Kidney tubule cell (primary cell): Measurements from ENCODE around the gene ENPP1.
A peak's percentile ranks its signal among the peaks of the same experiment; 100 is the strongest.
"Not testable (repeated sequence)": the region's sequence is repeated elsewhere in the genome, so short reads cannot be mapped to it uniquely, and the experiment has no call there.

Experiments
- DNase-seq: peaks from one replicate; pipeline ENCODE4 v3.0.0-alpha.2; 2018; ENCODE audit warnings: low spot score

Gene ENPP1

GRCh38 chr6:131877999-131878789, 70.4 kb downstream of the ENPP1 start:
- peak; percentile 9 for DNase-seq

GRCh38 chr6:131883016-131883415, 75.2 kb downstream of the ENPP1 start:
- DNase-seq: no peak

GRCh38 chr6:131885237-131885636, 77.4 kb downstream of the ENPP1 start:
- DNase-seq: no peak

- no peak for DNase-seq
These were observed 78.7 kb downstream of the ENPP1 start for GRCh38 chr6:131886517-131886916.

GRCh38 chr6:131890091-131890490, 82.3 kb downstream of the ENPP1 start:
- DNase-seq: peak; percentile 50

- DNase-seq: no peak
These were observed 85.4 kb downstream of the ENPP1 start for GRCh38 chr6:131893198-131893597.

GRCh38 chr6:131894493-131895424, 86.9 kb downstream of the ENPP1 start:
- DNase-seq: peak; percentile 35

GRCh38 chr6:131897050-131897435, 89.2 kb downstream of the ENPP1 start:
- DNase-seq: no peak

- no peak for DNase-seq
These were observed 89.8 kb downstream of the ENPP1 start for GRCh38 chr6:131897621-131898020.

GRCh38 chr6:131898718-131899117, 90.9 kb downstream of the ENPP1 start:
- DNase-seq: no peak

- DNase-seq: no peak
These were observed 92.4 kb downstream of the ENPP1 start for GRCh38 chr6:131900231-131900630.

- DNase-seq: not testable (repeated sequence)
These were observed 93.6 kb downstream of the ENPP1 start for GRCh38 chr6:131901326-131901873.

GRCh38 chr6:131903734-131904133, 95.9 kb downstream of the ENPP1 start:
- not testable (repeated sequence) for DNase-seq

GRCh38 chr6:131908787-131909186, 101.0 kb downstream of the ENPP1 start:
- not testable (repeated sequence) for DNase-seq

- DNase-seq: peak; percentile 65
These were observed 101.8 kb downstream of the ENPP1 start for GRCh38 chr6:131909408-131910218.

- no peak for DNase-seq
These were observed 102.4 kb downstream of the ENPP1 start for GRCh38 chr6:131910219-131910589.

- DNase-seq: no peak
These were observed 103.1 kb downstream of the ENPP1 start for GRCh38 chr6:131910956-131911355.

- DNase-seq: no peak
These were observed 104.1 kb downstream of the ENPP1 start for GRCh38 chr6:131911951-131912350.

- DNase-seq: peak; percentile 31
These were observed 106.4 kb downstream of the ENPP1 start for GRCh38 chr6:131914234-131914633.

- peak; percentile 73 for DNase-seq
These were observed 107.3 kb downstream of the ENPP1 start for GRCh38 chr6:131914967-131915751.
